ENCODE results near the gene DCLK3. TPM values are rescaled to one million over a fixed set of nuclear protein-coding genes. Genes with fewer than 3 reads are reported as not detected.

The DCLK3 gene
- total RNA-seq, 1 donor from 2014 or later: not detected

DNA sequence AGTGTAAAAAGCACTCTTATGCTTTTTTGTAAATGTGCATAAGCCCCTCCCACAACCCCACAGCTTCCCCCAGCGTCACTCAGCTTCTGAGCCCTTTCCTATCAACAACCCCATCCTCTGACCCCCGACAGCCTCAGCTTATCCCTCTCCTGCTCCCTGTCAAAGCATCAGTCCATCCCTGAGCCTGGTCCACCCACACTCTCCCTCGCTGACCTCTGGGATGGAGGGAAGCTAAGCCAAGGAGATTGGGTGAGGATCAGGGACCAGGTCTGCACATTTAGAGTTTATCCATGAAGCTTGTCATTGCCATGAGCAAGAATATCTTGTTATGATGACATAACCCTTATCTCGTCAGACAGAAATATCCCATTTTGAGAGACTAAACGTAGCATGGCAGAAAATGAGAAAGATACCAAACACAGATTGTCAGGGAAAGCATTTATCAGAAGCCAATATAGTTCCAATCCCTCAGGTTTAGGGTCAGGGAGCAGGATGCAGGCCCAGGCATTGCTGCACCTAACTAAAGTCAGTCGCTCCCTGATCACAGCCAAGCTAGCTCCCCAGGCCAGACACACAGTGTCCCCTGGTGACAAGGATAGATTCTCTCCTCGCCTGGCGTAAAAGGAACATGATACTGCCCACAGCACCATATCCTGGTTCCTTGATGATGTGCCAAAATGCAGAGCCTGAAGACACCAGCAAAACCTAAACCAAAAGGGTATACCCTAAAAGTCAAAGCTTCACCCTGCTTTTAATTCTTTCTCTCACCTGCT is 66.9 kb downstream of the DCLK3 start:
- DNase-seq (ENCODE audit: extremely low spot score in 2 of 2): no peak
- no peaks in the 10 kb centered on the region for H3K9me3 ChIP-seq
- H3K27me3 ChIP-seq: no peaks in the 10 kb centered on the region
- no peaks in the 10 kb centered on the region for H3K36me3 ChIP-seq
- no peaks in the 10 kb centered on the region for H3K4me1 ChIP-seq
- TF ChIP-seq POLR2AphosphoS5 (IDR thresholded peaks at IDR 0.05; ENCODE audit: insufficient read depth in 1 of 2, low read depth in 1 of 2): no peak
- TF ChIP-seq POLR2A (IDR thresholded peaks at IDR 0.05): no peak
- no peak for TF ChIP-seq CTCF (IDR thresholded peaks at IDR 0.05)
- no peak overlapping the region for H3K27ac ChIP-seq
- H3K4me3 ChIP-seq: no peak overlapping the region
- intact Hi-C loops (cut with DNase I): no loop called here

GRCh38 chr3:36696799-36697198 is 67.6 kb downstream of the DCLK3 start:
- H3K4me1 ChIP-seq: no peaks in the 10 kb centered on the region
- no peaks in the 10 kb centered on the region for H3K9me3 ChIP-seq
- TF ChIP-seq CTCF (IDR thresholded peaks at IDR 0.05) (no peak), POLR2A (IDR thresholded peaks at IDR 0.05) (no peak), POLR2AphosphoS5 (IDR thresholded peaks at IDR 0.05; ENCODE audit: insufficient read depth in 1 of 2, low read depth in 1 of 2) (no peak)
- H3K27ac ChIP-seq: no peak overlapping the region
- intact Hi-C loops (cut with DNase I): no loop called here
- DNase-seq (ENCODE audit: extremely low spot score in 2 of 2): no peak
- no peak overlapping the region for H3K4me3 ChIP-seq
- no peaks in the 10 kb centered on the region for H3K27me3 ChIP-seq
- H3K36me3 ChIP-seq: no peaks in the 10 kb centered on the region

DNA sequence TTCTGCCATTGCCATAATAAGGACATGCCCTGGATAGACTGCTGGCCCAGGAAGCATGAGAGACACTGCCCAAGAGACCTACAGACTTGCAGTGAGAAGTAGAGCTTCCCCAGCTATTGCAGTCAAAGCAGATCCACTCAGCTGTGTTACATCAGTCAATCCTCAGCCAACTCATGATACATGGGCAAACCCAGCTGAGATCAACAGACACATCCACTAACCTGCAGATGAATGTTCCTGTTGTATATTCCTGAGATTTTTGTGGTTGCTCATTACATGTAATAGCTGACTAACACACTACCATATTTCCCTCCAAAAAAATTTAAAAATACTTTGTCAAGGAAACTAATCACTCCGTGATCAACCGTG is 68.6 kb downstream of the DCLK3 start:
- TF ChIP-seq POLR2A (IDR thresholded peaks at IDR 0.05): no peak
- TF ChIP-seq CTCF (IDR thresholded peaks at IDR 0.05): no peak
- no peak for TF ChIP-seq POLR2AphosphoS5 (IDR thresholded peaks at IDR 0.05; ENCODE audit: insufficient read depth in 1 of 2, low read depth in 1 of 2)
- DNase-seq (ENCODE audit: extremely low spot score in 2 of 2): no peak
- no peaks in the 10 kb centered on the region for H3K4me1 ChIP-seq
- H3K36me3 ChIP-seq: no peaks in the 10 kb centered on the region
- no peak overlapping the region for H3K4me3 ChIP-seq
- intact Hi-C loops (cut with DNase I): no loop called here
- H3K27ac ChIP-seq: no peak overlapping the region
- no peaks in the 10 kb centered on the region for H3K9me3 ChIP-seq
- no peaks in the 10 kb centered on the region for H3K27me3 ChIP-seq

DNA sequence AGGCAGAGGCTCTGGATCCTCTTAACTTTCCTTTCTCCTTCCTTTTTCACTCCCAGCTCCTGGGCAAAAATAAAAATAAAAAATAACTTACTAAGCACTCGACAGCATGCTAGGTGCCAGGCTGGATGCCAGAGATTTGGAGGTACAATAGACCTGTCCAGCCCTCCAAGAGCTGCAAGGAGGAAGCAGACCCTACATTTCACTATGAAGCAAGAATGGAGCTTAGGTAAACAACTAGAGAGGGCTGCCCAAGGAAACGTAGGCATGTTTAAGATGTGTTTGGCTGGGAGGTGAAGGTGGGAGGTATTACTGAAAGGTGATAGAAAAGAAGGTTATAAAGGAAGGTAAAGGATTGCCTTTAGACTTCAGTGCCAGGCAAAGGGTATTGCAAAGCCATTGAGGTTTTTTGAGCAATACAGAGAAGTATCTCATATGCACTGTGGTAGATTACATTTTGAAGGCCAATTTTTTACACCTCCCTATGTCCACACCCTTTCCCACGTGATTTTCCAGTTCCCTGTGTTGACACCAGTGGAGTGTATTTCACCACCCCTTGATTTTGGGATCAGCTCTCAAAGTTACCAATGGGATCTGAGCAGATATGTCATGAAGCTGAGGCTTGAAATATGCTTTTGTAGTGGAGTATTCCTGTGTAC is 69.1 kb downstream of the DCLK3 start:
- no peak overlapping the region for H3K4me3 ChIP-seq
- H3K27ac ChIP-seq: no peak overlapping the region
- H3K4me1 ChIP-seq: no peaks in the 10 kb centered on the region
- H3K36me3 ChIP-seq: no peaks in the 10 kb centered on the region
- no peaks in the 10 kb centered on the region for H3K27me3 ChIP-seq
- no peak for DNase-seq (ENCODE audit: extremely low spot score in 2 of 2)
- intact Hi-C loops (cut with DNase I): no loop called here
- TF ChIP-seq CTCF (IDR thresholded peaks at IDR 0.05): no peak
- TF ChIP-seq POLR2AphosphoS5 (IDR thresholded peaks at IDR 0.05; ENCODE audit: insufficient read depth in 1 of 2, low read depth in 1 of 2): no peak
- no peak for TF ChIP-seq POLR2A (IDR thresholded peaks at IDR 0.05)
- no peaks in the 10 kb centered on the region for H3K9me3 ChIP-seq

GRCh38 chr3:36693670-36694069 is 70.7 kb downstream of the DCLK3 start:
- H3K4me3 ChIP-seq: no peak overlapping the region
- no peak for DNase-seq (ENCODE audit: extremely low spot score in 2 of 2)
- H3K27ac ChIP-seq: no peak overlapping the region
- no peaks in the 10 kb centered on the region for H3K4me1 ChIP-seq
- H3K36me3 ChIP-seq: no peaks in the 10 kb centered on the region
- H3K9me3 ChIP-seq: no peaks in the 10 kb centered on the region
- TF ChIP-seq POLR2AphosphoS5 (IDR thresholded peaks at IDR 0.05; ENCODE audit: insufficient read depth in 1 of 2, low read depth in 1 of 2) (no peak), CTCF (IDR thresholded peaks at IDR 0.05) (no peak), POLR2A (IDR thresholded peaks at IDR 0.05) (no peak)
- no peaks in the 10 kb centered on the region for H3K27me3 ChIP-seq
- intact Hi-C loops (cut with DNase I): loop anchor here (2.0 kb wide), 1 partner anchor 729 kb away; no protein-coding TSS in a partner anchor

Measured in vagina (tissue), 2 donors.